ENCODE measurements around the gene NDFIP1.

- TF ChIP-seq POLR2A (IDR thresholded peaks at IDR 0.05) (no peak), CTCF (IDR thresholded peaks at IDR 0.05) (no peak), POLR2AphosphoS5 (IDR thresholded peaks at IDR 0.05) (no peak)
These were observed 20.5 kb upstream of the NDFIP1 start for GRCh38 chr5:142087920-142088679.

Measured in transverse colon (tissue), 4 donors.